Hematopoietic multipotent progenitor cell (in vitro differentiated cells): ENCODE data around the gene OR7G2. TPM values are rescaled to one million over a fixed set of nuclear protein-coding genes. Genes with fewer than 3 reads are reported as not detected.
"Not testable (repeated sequence)": the region's sequence is repeated elsewhere in the genome, so short reads cannot be mapped to it uniquely, and the experiment has no call there.

Experiments
- DNase-seq, 3 donors: peaks; one replicate each; pipeline ENCODE4 v3.0.0-alpha.2; 2011 to 2015; ENCODE audit warnings: low read depth in 2 of 3, low spot score in 2 of 3
- small RNA-seq: library from RNA; depleted of rRNA; stranded (forward); fragments of <200 nt; gene quantifications from one replicate; pipeline ENCODE3, GENCODE V24; 2012
- total RNA-seq: library from RNA; depleted of rRNA; stranded (reverse); fragments of >200 nt; gene quantifications from one replicate; pipeline ENCODE4 v1.2.3, GENCODE V29; 2012

The OR7G2 gene
- total RNA-seq, 1 donor: not detected

DNA sequence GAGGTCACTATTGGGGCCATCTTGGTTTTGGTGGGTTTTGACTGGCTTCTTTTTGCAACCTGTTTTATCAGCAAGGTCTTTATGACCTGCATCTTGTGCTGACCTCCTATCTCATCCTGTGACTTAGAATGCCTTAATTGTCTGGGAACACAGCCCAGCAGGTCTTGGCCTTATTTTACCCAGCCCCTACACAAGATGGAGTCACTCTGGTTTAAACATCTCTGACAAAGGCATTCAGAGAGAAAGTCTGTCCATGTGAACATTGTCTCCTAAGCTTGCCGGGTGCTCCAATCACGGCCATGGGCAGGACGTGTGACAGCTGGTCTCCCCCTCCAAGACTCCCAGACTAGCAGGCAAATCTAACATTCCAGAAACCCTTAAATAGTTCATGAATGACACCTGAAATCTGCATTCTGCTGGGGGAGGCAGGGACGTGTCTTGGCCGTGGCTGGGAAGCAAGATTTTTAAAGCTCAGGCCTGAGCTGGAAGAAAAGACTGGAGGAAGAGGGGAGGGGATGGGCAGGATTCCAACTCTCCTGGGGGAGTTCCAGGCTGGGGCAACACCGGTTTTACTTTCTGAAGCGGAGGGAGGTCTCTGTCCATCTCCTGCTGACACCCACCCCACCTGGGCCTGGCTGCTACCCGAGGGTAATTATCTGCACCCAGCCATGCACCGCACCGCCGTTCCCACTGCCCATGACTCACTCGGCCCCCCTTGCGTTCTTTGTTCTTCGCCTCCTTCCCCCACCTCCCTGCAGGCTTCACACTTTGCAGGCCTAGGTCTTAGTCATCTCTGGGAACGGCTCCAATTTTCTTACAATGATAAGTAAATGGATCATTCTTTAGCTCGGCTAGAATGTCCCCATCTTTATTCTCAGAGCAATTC is 32.0 kb downstream of the OR7G2 start:
- DNase-seq: peak in 2 of 3 donors; percentile 72 to 85

DNA sequence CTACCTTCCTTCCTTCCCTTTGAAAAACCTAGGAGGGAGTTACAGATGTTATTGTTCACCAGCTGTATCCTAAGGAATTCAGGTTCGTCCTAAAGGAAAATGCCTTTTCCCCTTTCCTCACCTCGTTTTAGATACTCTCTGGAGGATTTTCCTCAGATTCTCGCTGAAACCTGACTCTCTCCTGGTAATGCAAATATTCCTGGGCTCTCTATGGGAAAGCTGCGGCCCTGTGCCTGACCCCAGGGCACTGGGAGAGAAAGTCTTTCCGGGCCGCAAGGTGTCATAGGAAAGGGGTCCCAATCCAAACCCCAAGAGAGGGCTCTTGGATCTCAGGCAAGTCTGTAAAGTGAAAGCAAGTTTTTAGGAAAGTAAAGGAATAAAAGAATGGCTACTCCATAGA is 33.5 kb downstream of the OR7G2 start:
- no peak for DNase-seq

GRCh38 chr19:9071720-9072119 is 35.6 kb downstream of the OR7G2 start:
- not testable (repeated sequence) for DNase-seq

- no peak for DNase-seq
Measured at GRCh38 chr19:9070066-9070465, 37.2 kb downstream of the OR7G2 start.

- no peak for DNase-seq
Measured at GRCh38 chr19:9065457-9066014, 41.7 kb downstream of the OR7G2 start.

DNA sequence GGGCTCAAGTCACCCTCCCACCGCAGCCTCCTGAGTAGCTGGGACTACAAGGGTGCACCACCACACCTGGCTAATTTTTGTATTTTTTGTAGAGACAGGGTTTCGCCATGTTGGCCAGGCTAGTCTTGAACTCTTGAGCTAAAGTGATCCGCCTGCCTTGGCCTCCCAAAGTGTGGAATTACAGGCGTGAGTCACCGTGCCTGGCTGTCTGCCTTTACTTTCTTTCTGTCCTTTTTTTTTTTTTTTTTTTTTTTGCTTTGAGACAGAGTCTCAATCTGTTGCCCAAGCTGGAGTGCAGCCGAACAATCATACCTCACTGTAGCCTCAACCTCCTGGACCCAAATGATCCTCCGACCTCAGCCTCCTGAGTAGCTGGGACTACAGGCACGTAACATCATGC is 45.4 kb downstream of the OR7G2 start:
- no peak for DNase-seq

DNA sequence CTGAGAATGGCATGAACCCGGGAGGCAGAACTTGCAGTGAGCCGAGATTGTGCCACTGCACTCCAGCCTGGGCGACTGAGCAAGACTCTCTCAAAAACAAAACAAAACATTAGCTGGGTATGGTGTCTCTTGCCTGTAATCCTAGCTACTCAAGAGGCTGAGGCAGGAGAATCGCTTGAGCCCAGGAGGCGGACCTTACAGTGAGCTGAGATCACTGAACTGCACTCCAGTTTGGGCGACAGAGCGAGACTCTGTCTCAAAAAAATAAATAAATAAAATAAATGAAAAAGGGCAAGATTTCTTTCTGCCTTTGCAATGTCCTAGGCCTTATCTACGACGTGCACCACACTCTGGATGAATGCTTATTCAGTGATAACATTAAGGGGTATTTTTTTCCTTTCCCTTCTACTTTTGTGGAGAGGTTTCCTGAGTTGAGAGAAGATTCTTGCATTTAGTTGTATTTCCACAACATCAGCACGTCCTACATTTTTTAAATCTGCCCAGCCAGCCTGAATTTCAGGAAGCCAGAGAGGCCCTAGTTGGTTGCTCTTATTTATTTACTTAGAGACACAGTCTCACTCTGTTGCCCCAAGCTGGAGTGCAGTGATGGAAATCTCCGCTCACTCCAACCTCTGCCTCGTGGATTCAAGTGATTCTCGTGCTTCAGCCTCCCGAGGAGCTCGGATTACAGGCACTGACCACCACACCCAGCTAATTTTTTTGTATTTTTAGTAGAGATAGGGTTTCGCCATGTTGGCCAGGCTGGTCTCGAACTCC is 46.5 kb downstream of the OR7G2 start:
- DNase-seq: peak in 1 of 3 donors; percentile 34

DNA sequence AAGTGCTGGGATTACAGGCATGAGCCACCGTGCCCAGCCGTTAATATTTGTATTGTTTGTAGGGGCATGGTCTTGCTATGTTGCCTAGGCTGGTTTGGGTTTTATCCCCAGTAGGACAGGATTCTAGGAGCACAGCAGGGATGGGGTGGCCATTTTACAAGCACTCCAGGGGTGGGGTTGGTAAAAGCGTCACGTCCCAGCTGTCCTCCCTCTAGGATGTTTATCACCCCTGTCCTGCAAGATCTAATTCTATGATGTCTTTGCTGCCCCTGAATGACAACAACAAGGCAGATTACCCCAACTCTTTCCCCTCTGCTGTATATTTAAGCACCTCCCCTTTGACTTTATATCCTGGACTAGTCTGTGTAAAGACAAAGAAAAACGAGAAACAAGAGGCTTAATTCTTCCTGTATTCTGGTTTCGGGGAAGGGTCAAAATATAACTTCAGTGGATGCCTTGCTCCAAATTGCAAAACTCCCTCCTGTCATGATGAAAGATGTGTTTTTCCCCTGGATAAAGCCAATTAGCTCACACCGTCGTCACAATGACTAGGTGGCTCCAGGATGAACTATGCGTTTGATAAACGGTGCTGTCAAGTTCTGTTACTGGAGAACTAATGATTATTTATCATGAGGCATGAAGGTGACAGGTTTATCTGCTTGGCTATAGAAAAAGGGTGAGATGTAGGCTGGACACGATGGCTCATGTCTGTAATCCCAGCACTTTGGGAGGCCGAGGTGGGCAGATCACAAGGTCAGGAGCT is 48.2 kb downstream of the OR7G2 start:
- no peak for DNase-seq

DNA sequence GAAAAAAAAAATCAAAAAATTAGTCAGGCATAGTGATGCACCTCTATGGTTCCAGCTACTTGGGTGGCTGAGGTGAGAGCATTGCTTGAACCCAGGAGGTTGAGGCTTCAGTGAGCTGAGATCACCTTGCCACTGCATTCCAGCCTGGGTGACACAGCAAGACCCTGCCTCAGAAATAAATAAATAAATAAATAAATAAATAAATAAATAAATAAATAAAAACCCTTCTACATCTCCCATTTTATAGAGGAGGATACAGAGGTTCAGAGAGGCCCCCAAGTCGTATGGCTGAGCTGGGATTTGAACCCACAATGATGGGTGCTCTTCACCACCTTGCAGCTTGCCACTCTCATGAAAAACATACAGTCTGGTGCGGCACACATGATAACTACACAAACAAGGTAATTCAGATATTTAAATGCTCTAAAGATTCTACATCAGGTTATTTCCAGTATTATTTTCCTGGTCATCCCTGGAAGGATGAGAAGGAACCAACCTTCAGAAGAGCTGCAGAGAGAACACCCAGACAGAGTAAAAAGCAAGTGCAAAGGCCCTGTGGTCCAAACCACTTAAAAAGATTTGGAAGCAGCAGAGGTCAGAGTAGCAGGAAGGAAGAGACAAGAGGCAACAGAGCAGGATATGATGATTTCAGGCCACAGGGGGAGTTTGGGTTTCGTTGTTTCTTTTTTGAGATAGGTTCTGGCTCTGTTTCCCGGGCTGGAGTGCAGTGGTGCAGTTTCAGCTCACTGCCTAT is 49.6 kb downstream of the OR7G2 start:
- DNase-seq: no peak

GRCh38 chr19:9056131-9056530 is 51.1 kb downstream of the OR7G2 start:
- DNase-seq: not testable (repeated sequence)

DNA sequence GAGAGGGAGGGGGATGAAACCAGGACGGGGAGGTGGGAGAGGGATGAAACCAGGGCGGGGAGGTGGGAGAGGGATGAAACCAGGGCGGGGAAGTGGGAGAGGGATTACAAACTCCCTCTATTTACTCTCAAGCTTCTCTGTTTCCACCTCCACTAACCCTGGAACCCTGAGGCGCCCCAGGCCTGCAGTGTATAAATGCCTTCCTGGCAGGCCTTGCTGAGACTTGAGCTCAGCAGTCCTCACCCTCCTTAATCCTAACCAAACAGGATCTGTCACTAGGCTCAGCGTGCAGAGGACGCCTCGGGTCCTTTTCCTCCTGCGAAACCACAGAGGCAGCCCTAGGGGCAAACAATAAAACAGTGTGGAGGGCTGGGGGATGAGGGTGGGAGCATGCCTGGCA is 52.5 kb downstream of the OR7G2 start:
- DNase-seq: no peak

- DNase-seq: no peak
Measured at GRCh38 chr19:9054207-9054606, 53.1 kb downstream of the OR7G2 start.

DNA sequence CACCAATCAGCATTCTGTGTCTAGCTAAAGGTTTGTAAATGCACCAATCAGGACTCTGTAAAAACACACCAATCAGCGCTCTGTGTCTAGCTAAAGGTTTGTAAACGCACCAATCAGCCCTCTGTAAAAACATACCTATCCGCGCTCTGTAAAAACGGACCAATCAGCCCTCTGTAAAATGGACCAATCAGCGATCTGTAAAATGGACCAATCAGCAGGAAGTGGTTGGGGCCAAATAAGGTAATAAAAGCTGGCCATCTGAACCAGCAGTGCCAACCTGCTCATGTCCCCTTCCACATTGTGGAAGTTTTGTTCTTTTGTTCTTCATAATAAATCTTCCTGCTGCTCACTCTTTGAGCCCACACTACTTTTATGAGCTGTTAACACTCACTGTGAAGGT is 53.6 kb downstream of the OR7G2 start:
- DNase-seq: not testable (repeated sequence)

- DNase-seq: no peak
Measured at GRCh38 chr19:9052894-9053293, 54.4 kb downstream of the OR7G2 start.

Small RNAs within 50 kb of the gene (small RNA-seq; reads per million reads assigned to genes)
- not detected for gene OR1M4P

Other genes starting within 250 kb of the OR7G2 start
- under 0.01 TPM for gene MUC16, start 97.1 kb downstream of the OR7G2 start, total RNA-seq
- not detected for gene OR1M1, start 20.4 kb downstream of the OR7G2 start, total RNA-seq
- gene OR7G1, start 8.3 kb upstream of the OR7G2 start, total RNA-seq: not detected
- gene OR7G3, start 19.5 kb upstream of the OR7G2 start, total RNA-seq: not detected
- 36.6 TPM for gene ZNF317, start 32.9 kb upstream of the OR7G2 start, total RNA-seq
- gene OR7D2, start 71.5 kb upstream of the OR7G2 start, total RNA-seq: 0.27 TPM
- gene OR7D4, start 112.1 kb upstream of the OR7G2 start, total RNA-seq: not detected
- not detected for gene OR7E24, start 143.5 kb upstream of the OR7G2 start, total RNA-seq
- 12.4 TPM for gene ZNF699, start 202.4 kb upstream of the OR7G2 start, total RNA-seq
- gene ZNF559, start 216.7 kb upstream of the OR7G2 start, total RNA-seq: 10.8 TPM